HG03045 (cell line): ENCODE data around the gene BCAN.

Experiments used
- ATAC-seq: cut with Tn5 transposase; IDR thresholded peaks from one replicate; pipeline ENCODE4 v1.9.1; 2021; ENCODE audit warnings: mild to moderate bottlenecking, moderate library complexity; ENCODE audit not compliant: unreplicated experiment

BCAN gene

GRCh38 chr1:156697481-156697880 is 55.6 kb downstream of the BCAN start:
- ATAC-seq, result no peak

GRCh38 chr1:156698995-156699394 is 57.1 kb downstream of the BCAN start:
- ATAC-seq, result no peak

- no peak for ATAC-seq
These were observed 59.0 kb downstream of the BCAN start for GRCh38 chr1:156700736-156701531.

GRCh38 chr1:156703336-156703735 is 61.4 kb downstream of the BCAN start:
- ATAC-seq, result no peak

GRCh38 chr1:156703741-156704140 is 61.8 kb downstream of the BCAN start:
- no peak for ATAC-seq

- ATAC-seq, result no peak
These were observed 62.3 kb downstream of the BCAN start for GRCh38 chr1:156704166-156704711.

- no peak for ATAC-seq
These were observed 63.0 kb downstream of the BCAN start for GRCh38 chr1:156704930-156705320.

- ATAC-seq, result no peak
These were observed 63.5 kb downstream of the BCAN start, which contains the start of gene CRABP2 for GRCh38 chr1:156705321-156705917. TSS of gene CRABP2 (minus strand) at chr1:156705583. CDS start at chr1:156705446, 137 bp downstream.

- ATAC-seq, result no peak
These were observed 64.2 kb downstream of the BCAN start for GRCh38 chr1:156705918-156706656.

- no peak for ATAC-seq
These were observed 64.9 kb downstream of the BCAN start for GRCh38 chr1:156706657-156707416.

GRCh38 chr1:156707417-156708217 is 65.7 kb downstream of the BCAN start:
- ATAC-seq, result no peak

- no peak for ATAC-seq
These were observed 66.3 kb downstream of the BCAN start for GRCh38 chr1:156708218-156708661.

GRCh38 chr1:156709031-156709430 is 67.1 kb downstream of the BCAN start:
- ATAC-seq, result no peak
